HG03025 (cell line): ENCODE results near the gene LPCAT3.

Experiments used
- ATAC-seq: cut with Tn5 transposase; IDR thresholded peaks from one replicate; pipeline ENCODE4 v1.9.1; 2021; ENCODE audit warnings: mild to moderate bottlenecking, moderate library complexity; ENCODE audit not compliant: unreplicated experiment, low FRiP score

LPCAT3 gene

DNA sequence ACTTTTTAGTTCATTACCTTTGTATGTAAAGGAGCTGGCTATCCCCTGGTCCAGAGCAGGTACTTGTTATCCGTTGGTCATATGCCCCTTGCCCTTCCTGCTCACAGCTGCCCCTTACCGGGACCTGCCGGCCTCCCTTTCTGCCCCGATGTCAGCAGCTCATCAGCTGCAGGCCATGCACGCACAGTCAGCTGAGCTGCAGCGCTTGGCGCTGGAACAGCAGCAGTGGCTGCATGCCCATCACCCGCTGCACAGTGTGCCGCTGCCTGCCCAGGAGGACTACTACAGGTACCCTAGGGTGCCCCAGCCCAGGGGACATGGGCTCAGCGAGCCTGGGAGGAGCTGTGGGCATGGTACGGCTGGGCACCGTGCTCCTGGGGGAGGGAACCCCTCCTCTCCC lies 77.0 kb downstream of the LPCAT3 start:
- no peak for ATAC-seq

DNA sequence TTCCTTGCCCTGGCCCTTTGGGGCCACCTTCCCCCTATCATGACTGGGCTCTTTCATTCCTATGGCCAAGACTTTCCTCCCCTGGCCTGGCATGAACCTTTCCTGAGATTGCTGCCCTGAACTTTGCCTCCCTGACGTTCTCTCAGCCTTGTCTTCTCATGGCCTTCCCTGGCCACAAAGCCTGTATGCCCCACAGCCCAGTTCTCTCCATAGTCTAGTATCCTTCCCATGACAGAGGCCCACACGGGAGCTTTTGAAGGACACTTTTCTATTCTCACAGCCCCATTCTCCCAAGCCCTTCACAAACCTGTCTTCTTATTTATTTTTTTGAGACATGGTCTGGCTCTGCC lies 79.1 kb downstream of the LPCAT3 start:
- ATAC-seq = no peak

DNA sequence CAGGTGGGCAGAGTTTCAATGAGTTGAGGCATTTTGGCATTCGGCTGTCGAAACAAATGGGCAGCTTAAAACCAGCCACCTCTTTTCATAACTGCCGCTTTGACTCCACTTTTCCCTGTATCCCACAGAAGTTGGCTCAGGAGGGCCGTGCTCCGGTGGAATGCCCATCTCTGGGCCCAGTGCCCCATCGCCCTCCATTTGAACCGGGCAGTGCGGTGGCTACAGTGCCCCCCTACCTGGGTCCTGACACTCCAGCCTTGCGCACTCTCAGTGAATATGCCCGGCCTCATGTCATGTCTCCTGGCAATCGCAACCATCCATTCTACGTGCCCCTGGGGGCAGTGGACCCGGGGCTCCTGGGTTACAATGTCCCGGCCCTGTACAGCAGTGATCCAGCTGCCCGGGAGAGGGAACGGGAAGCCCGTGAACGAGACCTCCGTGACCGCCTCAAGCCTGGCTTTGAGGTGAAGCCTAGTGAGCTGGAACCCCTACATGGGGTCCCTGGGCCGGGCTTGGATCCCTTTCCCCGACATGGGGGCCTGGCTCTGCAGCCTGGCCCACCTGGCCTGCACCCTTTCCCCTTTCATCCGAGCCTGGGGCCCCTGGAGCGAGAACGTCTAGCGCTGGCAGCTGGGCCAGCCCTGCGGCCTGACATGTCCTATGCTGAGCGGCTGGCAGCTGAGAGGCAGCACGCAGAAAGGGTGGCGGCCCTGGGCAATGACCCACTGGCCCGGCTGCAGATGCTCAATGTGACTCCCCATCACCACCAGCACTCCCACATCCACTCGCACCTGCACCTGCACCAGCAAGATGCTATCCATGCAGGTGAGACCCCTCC lies 79.7 kb downstream of the LPCAT3 start:
- ATAC-seq = no peak

DNA sequence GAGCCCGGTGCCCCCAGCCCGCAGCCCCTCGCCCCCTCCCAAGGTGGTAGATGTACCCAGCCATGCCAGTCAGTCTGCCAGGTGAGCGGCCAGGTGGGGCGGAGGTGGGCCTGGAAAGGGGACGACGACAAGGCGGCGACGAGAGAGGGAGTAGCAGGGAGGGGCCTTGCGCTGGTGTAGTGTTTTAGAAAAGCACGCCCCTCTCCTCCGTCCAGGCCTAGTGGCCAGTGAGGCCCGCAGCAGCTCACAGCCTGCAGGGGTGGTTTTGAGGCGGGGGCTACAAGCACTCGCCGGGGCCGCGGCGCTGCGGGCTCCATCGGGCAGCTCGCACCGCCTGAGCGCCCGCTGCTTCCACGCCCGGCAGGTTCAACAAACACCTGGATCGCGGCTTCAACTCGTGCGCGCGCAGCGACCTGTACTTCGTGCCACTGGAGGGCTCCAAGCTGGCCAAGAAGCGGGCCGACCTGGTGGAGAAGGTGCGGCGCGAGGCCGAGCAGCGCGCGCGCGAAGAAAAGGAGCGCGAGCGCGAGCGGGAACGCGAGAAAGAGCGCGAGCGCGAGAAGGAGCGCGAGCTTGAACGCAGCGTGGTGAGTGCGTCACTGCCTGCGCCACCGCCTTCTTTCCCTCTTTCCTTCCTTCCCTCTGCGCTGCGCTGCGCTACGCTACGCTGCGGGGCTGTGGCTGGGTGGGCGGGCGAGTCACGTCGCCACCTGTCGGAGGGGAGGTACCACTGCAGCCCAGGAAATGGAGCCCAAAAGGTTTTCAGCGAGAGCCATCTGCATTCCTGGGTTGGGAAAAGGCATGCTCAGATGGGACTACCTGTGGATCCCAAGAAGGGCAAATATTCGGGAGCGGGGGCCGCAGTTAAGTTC lies 80.6 kb downstream of the LPCAT3 start:
- ATAC-seq = peak; percentile 63

DNA sequence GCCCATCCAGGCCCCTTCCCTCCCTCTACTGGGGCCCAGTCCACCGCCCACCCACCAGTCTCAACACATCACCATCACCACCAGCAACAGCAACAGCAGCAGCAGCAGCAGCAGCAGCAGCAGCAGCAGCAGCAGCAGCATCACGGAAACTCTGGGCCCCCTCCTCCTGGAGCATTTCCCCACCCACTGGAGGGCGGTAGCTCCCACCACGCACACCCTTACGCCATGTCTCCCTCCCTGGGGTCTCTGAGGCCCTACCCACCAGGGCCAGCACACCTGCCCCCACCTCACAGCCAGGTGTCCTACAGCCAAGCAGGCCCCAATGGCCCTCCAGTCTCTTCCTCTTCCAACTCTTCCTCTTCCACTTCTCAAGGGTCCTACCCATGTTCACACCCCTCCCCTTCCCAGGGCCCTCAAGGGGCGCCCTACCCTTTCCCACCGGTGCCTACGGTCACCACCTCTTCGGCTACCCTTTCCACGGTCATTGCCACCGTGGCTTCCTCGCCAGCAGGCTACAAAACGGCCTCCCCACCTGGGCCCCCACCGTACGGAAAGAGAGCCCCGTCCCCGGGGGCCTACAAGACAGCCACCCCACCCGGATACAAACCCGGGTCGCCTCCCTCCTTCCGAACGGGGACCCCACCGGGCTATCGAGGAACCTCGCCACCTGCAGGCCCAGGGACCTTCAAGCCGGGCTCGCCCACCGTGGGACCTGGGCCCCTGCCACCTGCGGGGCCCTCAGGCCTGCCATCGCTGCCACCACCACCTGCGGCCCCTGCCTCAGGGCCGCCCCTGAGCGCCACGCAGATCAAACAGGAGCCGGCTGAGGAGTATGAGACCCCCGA lies 81.4 kb downstream of the LPCAT3 start:
- ATAC-seq = no peak

DNA sequence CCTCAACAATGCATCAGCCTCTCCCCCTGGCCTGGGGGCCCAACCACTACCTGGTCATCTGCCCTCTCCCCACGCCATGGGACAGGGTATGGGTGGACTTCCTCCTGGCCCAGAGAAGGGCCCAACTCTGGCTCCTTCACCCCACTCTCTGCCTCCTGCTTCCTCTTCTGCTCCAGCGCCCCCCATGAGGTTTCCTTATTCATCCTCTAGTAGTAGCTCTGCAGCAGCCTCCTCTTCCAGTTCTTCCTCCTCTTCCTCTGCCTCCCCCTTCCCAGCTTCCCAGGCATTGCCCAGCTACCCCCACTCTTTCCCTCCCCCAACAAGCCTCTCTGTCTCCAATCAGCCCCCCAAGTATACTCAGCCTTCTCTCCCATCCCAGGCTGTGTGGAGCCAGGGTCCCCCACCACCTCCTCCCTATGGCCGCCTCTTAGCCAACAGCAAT lies 82.1 kb downstream of the LPCAT3 start:
- no peak for ATAC-seq

DNA sequence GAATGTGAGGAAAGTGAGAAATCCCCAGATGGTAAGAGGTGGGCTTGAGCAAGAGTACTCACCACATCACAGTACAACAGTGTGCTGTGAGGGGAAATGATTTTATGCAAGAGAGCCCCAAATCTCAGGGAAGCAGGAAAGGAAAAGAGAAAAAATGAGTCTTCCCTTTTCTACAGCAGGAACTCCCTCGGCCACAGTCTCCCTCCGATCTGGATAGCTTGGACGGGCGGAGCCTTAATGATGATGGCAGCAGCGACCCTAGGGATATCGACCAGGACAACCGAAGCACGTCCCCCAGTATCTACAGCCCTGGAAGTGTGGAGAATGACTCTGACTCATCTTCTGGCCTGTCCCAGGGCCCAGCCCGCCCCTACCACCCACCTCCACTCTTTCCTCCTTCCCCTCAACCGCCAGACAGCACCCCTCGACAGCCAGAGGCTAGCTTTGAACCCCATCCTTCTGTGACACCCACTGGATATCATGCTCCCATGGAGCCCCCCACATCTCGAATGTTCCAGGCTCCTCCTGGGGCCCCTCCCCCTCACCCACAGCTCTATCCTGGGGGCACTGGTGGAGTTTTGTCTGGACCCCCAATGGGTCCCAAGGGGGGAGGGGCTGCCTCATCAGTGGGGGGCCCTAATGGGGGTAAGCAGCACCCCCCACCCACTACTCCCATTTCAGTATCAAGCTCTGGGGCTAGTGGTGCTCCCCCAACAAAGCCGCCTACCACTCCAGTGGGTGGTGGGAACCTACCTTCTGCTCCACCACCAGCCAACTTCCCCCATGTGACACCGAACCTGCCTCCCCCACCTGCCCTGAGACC lies 82.7 kb downstream of the LPCAT3 start:
- no peak for ATAC-seq

DNA sequence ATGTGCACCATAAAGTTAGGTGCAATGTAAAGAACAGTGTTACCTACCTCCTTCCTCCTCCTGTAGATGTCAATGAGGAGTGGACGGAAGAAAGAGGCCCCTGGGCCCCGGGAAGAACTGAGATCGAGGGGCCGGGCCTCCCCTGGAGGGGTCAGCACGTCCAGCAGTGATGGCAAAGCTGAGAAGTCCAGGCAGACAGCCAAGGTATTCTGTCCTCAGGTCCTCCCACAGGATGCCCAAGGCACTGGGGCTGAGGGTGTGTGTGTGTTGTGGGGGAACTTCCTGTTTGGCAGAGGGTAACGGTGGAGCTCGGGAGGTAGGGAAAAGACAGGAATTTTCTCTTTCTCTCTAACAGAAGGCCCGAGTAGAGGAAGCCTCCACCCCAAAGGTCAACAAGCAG lies 84.2 kb downstream of the LPCAT3 start:
- no peak for ATAC-seq

DNA sequence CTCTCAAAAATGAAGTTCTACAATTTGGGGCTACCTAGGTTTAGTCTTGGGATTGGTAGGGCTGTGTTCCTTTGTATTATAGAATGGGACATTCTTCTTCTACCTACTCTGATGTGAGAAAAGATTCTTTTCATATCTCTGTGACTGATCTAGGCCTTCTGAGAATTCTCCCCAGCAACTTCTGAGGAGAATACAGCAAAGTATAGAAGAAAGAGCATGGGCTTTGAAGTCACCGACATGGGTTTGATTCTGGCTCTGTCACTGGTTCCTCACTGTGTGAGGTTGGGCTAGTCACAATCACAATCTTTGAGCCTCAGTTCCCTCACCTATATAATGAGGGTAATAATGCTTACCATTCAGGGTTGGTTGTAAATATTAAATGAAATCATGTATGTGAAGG lies 85.5 kb downstream of the LPCAT3 start:
- no peak for ATAC-seq

DNA sequence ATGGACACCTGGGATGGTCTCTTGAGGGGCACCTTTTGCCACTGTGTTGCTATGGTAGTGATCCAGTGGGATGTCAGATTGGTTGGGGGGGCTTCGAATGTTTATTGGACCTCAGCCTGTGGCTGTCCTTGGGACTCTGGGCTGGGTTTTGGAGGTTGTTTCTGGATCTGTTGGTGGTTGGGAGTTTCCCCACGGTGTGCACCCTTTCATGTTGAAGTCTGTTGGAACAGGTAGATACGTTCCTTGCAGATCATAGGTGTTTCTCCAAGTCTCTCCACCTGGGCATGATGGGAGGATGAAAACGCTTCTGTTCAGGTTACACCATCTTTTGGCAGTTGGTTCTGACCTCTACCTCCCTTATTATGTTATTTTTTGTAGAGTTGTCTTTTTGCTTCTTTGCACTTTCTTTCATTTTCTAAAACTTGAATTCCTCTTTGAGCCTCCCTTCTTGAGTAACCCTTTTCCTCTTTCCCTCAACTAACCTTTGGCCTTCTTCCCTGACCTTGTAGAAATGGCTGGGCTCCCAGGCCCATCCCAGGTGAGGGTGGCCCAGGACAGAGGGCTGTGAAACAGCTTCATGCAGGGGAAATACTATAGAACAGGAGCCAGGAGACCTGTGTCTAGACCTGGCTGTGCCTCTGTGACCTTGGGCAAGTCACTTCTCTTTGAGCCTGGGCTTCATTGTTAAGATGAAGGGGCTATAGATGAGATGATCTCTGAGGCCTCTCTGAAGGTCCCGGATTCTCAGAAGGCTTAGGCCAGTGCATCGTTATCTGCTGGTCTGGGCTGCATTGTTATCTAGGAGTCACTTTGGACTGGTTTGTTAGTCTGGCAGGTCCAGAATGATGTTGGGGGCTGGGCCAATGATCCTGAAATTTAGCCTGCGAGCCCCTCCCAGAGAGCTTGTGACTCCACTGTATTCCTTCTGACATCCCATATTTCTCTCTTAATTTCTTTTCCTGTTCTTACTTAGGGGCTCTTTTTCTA lies 88.5 kb downstream of the LPCAT3 start:
- ATAC-seq = no peak

DNA sequence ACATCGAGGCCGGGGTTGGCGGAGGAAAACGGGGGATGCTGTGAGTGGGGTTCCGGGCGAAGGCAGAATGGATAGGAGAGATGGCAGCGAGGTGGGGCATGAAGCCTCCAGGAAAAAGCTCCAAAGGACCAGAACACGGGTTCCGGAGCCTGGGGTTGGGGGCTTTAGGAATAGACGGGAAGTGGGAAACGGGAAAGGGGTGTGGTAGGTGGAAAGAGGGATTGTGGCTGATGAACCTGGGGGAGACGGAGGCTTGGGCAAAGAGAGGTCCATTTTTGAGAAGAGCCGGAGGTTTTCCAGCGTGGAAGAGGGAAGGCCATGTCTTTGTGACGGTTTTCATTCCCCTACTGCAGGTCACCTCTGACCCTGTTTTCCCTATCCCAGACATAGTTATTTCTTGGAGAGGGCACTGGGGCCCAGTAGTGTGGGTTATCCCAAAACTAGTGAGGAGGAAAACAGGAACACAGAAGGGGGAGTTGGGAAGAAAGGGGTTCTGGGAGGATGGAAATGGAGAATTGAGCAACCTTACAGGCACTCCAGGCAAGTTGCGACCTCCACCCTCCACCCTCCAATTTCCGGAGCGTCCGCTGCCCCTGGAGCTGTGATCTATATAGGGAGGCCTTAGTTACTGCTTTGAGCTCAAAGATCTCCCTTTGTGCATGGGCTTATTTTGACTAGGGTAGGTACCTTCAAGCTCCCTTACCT lies 89.4 kb downstream of the LPCAT3 start:
- ATAC-seq = no peak

DNA sequence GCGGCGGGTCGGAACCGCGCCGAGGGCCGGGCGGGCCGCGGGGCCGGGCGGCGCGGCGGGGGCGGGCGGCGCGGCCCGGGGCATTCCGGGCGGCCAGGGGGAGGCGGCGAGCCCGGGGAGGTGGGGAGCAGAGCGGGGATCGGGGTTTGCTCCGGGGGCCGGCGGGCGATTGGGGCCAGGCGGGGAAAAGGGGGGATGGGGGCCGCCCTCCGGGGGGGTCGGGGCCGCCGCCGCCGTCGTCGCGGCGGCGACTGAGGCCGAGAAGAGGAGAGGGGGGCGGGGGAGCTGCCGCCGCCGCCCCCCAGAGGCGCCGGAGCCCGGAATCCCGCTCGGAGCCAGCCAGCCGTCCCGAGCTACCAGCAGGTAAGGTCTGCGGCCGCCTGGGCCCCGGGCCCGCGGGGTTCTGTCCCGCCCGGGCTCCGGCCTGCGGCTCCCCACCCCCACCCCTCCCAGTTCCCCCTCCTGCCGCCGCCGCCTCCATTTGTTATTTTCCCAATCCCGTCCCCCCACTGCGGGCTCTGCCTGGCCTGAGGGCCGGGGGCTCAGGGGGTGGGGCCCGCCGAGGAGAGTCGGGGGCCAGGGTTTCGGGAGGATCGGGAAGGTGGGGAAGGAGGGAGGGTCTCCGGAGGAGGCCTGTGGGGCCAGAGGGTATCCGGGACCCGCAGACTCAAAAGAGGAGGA lies 90.1 kb downstream of the LPCAT3 start:
- no peak for ATAC-seq

DNA sequence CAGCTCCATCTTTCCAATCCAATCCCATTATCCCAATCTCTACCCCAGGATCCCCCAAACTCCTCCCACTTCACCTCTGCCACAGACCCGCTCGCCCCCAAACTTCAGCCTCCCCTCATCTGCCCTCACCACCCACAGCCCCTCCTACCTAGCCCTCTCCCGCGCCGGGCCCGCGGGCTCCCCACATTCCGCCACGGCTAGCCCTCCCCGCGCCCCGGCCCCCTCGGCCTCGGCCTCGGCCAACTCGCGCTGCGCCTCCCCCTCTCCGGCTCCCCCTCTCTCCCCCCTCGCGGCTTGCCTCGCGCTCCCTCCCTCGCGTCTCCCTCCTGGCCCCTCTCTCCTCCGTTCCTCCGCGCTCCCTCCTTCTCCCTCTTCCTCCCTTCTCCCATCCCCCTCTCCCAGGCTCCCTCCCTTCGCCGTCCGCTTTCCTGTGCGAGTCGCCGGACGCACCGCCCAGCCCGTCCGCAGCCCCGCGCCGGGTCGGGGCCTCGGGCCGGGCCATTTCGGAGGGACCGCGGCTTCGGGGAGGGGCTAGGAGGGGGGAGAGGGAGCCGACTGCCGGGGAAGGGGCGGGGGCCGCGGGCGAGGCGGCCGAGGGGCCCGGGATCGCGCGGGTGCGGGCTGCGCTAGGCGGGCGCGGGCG lies 90.8 kb downstream of the LPCAT3 start, which contains the start of gene ATN1:
ATN1 (plus strand) TSS at position 581 of the 643 bp plus-strand sequence. CDS start 6,043 bp downstream, outside the sequence.
- no peak for ATAC-seq
